OCI-LY7 (cell line): Measurements from ENCODE around the gene NXN. TPM values are rescaled to one million over a fixed set of nuclear protein-coding genes. Genes with fewer than 3 reads are reported as not detected.
"Not testable (repeated sequence)": the region's sequence is repeated elsewhere in the genome, so short reads cannot be mapped to it uniquely, and the experiment has no call there.

Experiments
- BruUV-seq: library from RNA; stranded (reverse); fragments of 400-500 nt; replicated peaks from 2 replicates; lab custom pipeline; 2021; lab: Mats Ljungman, UMichigan
- CTCF ChIA-PET: fragments of 300-600 bp; sonication (Branson Sonifier 250); formaldehyde crosslinking; loops from one replicate; lab custom pipeline; 2022; ENCODE audit warnings: antibody characterized with exemption; ENCODE audit not compliant: unreplicated experiment; lab: Charles Lee
- POLR2A ChIA-PET: fragments of 300-600 bp; sonication (Branson Sonifier 250); formaldehyde crosslinking; loops from one replicate; lab custom pipeline; 2022; ENCODE audit warnings: antibody characterized with exemption; lab: Charles Lee
- DNase-seq: peaks from one replicate; pipeline ENCODE4 v3.0.0-alpha.2; 2015; ENCODE audit warnings: low spot score
- H2AFZ ChIP-seq: fragments of 200-600 bp; sonication (generic), shearing (Covaris generic); 2 replicates; pipeline ENCODE4 v1.6.1; 2014; ENCODE audit warnings: mild to moderate bottlenecking, antibody characterized with exemption, low read length, moderate library complexity
- H3K27ac ChIP-seq: fragments of 200-600 bp; sonication (generic); 2 replicates; pipeline ENCODE4 v1.5.1; 2014; ENCODE audit warnings: mixed run types, low read depth, mild to moderate bottlenecking, moderate library complexity, low read length, inconsistent platforms; ENCODE audit not compliant: poor library complexity, severe bottlenecking
- H3K36me3 ChIP-seq: fragments of 200-600 bp; sonication (generic); 2 replicates; pipeline ENCODE4 v1.6.1; 2014; ENCODE audit warnings: mild to moderate bottlenecking, antibody characterized with exemption, low read length, moderate library complexity, mixed read lengths; ENCODE audit not compliant: insufficient read depth
- H3K4me1 ChIP-seq: fragments of 200-600 bp; sonication (generic); 2 replicates; pipeline ENCODE4 v1.5.1; 2014; ENCODE audit warnings: mild to moderate bottlenecking, low read length; ENCODE audit not compliant: insufficient read depth, poor library complexity, severe bottlenecking
- H3K4me2 ChIP-seq: fragments of 200-600 bp; sonication (generic); 2 replicates; pipeline ENCODE4 v1.6.1; 2014; ENCODE audit warnings: mild to moderate bottlenecking, low read length
- H3K4me3 ChIP-seq: fragments of 200-600 bp; sonication (generic); 2 replicates; pipeline ENCODE4 v1.5.1; 2014; ENCODE audit warnings: mild to moderate bottlenecking, low read depth, low read length; ENCODE audit not compliant: poor library complexity, severe bottlenecking
- H3K79me2 ChIP-seq: fragments of 200-600 bp; sonication (generic); 2 replicates; pipeline ENCODE4 v1.6.1; 2016; ENCODE audit warnings: low read depth, mild to moderate bottlenecking, low read length, moderate library complexity, mixed read lengths; ENCODE audit not compliant: insufficient read depth
- H3K9me2 ChIP-seq: fragments of 200-600 bp; sonication (generic); 2 replicates; pipeline ENCODE4 v1.6.1; 2016; ENCODE audit warnings: mild to moderate bottlenecking, low read length, mixed read lengths; ENCODE audit not compliant: insufficient read depth
- H3K9me3 ChIP-seq: fragments of 200-600 bp; sonication (generic); 2 replicates; pipeline ENCODE4 v1.6.1; 2014; ENCODE audit warnings: mild to moderate bottlenecking, mixed run types, low read length, mixed read lengths
- H4K20me1 ChIP-seq: fragments of 200-600 bp; sonication (generic); 2 replicates; pipeline ENCODE4 v1.6.1; 2014; ENCODE audit warnings: mild to moderate bottlenecking, antibody characterized with exemption, low read length, moderate library complexity, mixed read lengths; ENCODE audit not compliant: insufficient read depth
- CTCF ChIP-seq: fragments of 200-600 bp; sonication (generic); conservative IDR thresholded peaks from 2 replicates; pipeline ENCODE4 v1.5.1; 2014; ENCODE audit warnings: mild to moderate bottlenecking, antibody characterized with exemption, low read length, moderate library complexity, mixed read lengths
- EZH2phosphoT487 ChIP-seq: fragments of 200-600 bp; sonication (generic); IDR thresholded peaks from 2 replicates; pipeline ENCODE4 v1.6.1; 2018; ENCODE audit warnings: low read depth, borderline replicate concordance, mild to moderate bottlenecking, mixed run types, antibody characterized with exemption, low read length, moderate library complexity, mixed read lengths
- intact Hi-C: fragments of 100-400 bp; cut with micrococcal nuclease; formaldehyde crosslinking; loops from one replicate; pipeline ENCODE4 v1.10.0; 2022; ENCODE audit not compliant: unreplicated experiment
- total RNA-seq, 2 experiments: library from RNA; depleted of rRNA in 1 of 2; stranded (reverse); fragments of >200 nt in 1 of 2; shearing (Covaris generic) in 1 of 2; gene quantifications; 2 replicates each; pipeline ENCODE4 v1.2.3, GENCODE V29; 2014 to 2022

Gene NXN
- total RNA-seq, 2 experiments from 2014 or later: 1.3 to 2.8 TPM

- POLR2A ChIA-PET, H3K4me3 ChIP-seq, DNase-seq, H3K9me3 ChIP-seq, intact Hi-C loops, H3K27ac ChIP-seq, H3K4me2 ChIP-seq, H2AFZ ChIP-seq, H3K9me2 ChIP-seq, H4K20me1 ChIP-seq, BruUV-seq, CTCF ChIA-PET: not testable (repeated sequence)
- Histone ChIP-seq H3K36me3 (peaks cover 53% of the 10 kb centered on the region), H3K79me2 (peaks cover 14% of the 10 kb centered on the region), H3K4me1 (peaks cover 11% of the 10 kb centered on the region)
These were observed 224.1 kb downstream of the NXN start for GRCh38 chr17:755319-755961.

GRCh38 chr17:753418-753817 lies 226.2 kb downstream of the NXN start:
- CTCF ChIA-PET: no interaction called here
- BruUV-seq: no TSS peak
- Histone ChIP-seq H3K4me3 (no peak overlapping the region), H3K79me2 (peaks cover 29% of the 10 kb centered on the region), H3K27ac (no peak overlapping the region), H3K4me2 (no peak overlapping the region), H2AFZ (no peak overlapping the region), H3K9me2 (no peaks in the 10 kb centered on the region), H3K36me3 (peaks cover 51% of the 10 kb centered on the region), H3K4me1 (peaks cover 18% of the 10 kb centered on the region), H3K9me3 (no peaks in the 10 kb centered on the region), H4K20me1 (no peaks in the 10 kb centered on the region)
- no peak for DNase-seq
- POLR2A ChIA-PET: interaction anchor here (1.0 kb wide), 1 partner anchor 8 kb away, joined by 3 read pairs; no protein-coding TSS in a partner anchor
- intact Hi-C loops: no loop called here
- TF ChIP-seq EZH2phosphoT487: no peak
- no peak for TF ChIP-seq CTCF

GRCh38 chr17:752620-753219 lies 226.9 kb downstream of the NXN start:
- peak overlapping the region; percentile 37 for H3K27ac ChIP-seq
- no peaks in the 10 kb centered on the region for H4K20me1 ChIP-seq
- no peaks in the 10 kb centered on the region for H3K9me3 ChIP-seq
- peaks cover 36% of the 10 kb centered on the region for H3K79me2 ChIP-seq
- H2AFZ ChIP-seq: peak overlapping the region; percentile 86
- peak overlapping the region; percentile 78 for H3K4me2 ChIP-seq
- peak overlapping the region; percentile 75 for H3K4me3 ChIP-seq
- no peaks in the 10 kb centered on the region for H3K9me2 ChIP-seq
- no peak for TF ChIP-seq EZH2phosphoT487
- TF ChIP-seq CTCF: no peak
- intact Hi-C loops: no loop called here
- DNase-seq: no peak
- H3K4me1 ChIP-seq: peaks cover 18% of the 10 kb centered on the region
- TSS peak; percentile 83 for BruUV-seq
- ChIA-PET CTCF (interaction anchor here (0.6 kb wide), 1 partner anchor 13 kb away, joined by 3 read pairs; no protein-coding TSS in a partner anchor), POLR2A (interaction anchor here (0.7 kb wide), 1 partner anchor 213 kb away, joined by 3 read pairs; no protein-coding TSS in a partner anchor)
- peaks cover 52% of the 10 kb centered on the region for H3K36me3 ChIP-seq
